SJSA1 (cell line): ENCODE data around the gene EVA1A. TPM values are rescaled to one million over a fixed set of nuclear protein-coding genes. Genes with fewer than 3 reads are reported as not detected.
A peak's percentile ranks its signal among the peaks of the same experiment; 100 is the strongest.
"Not testable (repeated sequence)": the region's sequence is repeated elsewhere in the genome, so short reads cannot be mapped to it uniquely, and the experiment has no call there.

Experiments used
- DNase-seq, 2 experiments: peaks; one replicate each; pipeline ENCODE4 v3.0.0-alpha.2; 2015 to 2020; ENCODE audit warnings: low spot score in 2 of 2, low read depth in 1 of 2
- H3K27ac ChIP-seq: fragments of 250-450 bp; sonication (Bioruptor Pico); 2 replicates; pipeline ENCODE4 v1.5.1; 2020; ENCODE audit warnings: mild to moderate bottlenecking, moderate library complexity
- H3K27me3 ChIP-seq: fragments of 250-450 bp; sonication (Bioruptor Pico); replicated peaks from 2 replicates; pipeline ENCODE4 v1.5.1; 2020; ENCODE audit warnings: mild to moderate bottlenecking, moderate library complexity
- H3K36me3 ChIP-seq: fragments of 250-450 bp; sonication (Bioruptor Pico); 2 replicates; pipeline ENCODE4 v1.5.1; 2020; ENCODE audit warnings: mild to moderate bottlenecking
- H3K4me1 ChIP-seq: fragments of 250-450 bp; sonication (Bioruptor Pico); replicated peaks from 2 replicates; pipeline ENCODE4 v1.6.1; 2021; ENCODE audit warnings: mild to moderate bottlenecking
- H3K4me3 ChIP-seq: fragments of 250-450 bp; sonication (Bioruptor Pico); 2 replicates; pipeline ENCODE4 v1.5.1; 2020; ENCODE audit warnings: mild to moderate bottlenecking
- H3K9me3 ChIP-seq: fragments of 250-450 bp; sonication (Bioruptor Pico); replicated peaks from 2 replicates; pipeline ENCODE4 v1.5.1; 2020; ENCODE audit warnings: mild to moderate bottlenecking
- total RNA-seq: library from RNA; depleted of rRNA; stranded (reverse); fragments of >200 nt; shearing (Covaris generic); gene quantifications from 2 replicates; pipeline ENCODE4 v1.2.3, GENCODE V29; 2014

The EVA1A gene
- total RNA-seq, 1 experiment from 2014 or later = 152 TPM

GRCh38 chr2:75477696-75478095, 83.0 kb downstream of the EVA1A start:
- H3K27me3 ChIP-seq, H3K9me3 ChIP-seq, H3K36me3 ChIP-seq, H3K4me3 ChIP-seq, DNase-seq: not testable (repeated sequence)
- Histone ChIP-seq H3K4me1 (peaks cover 58% of the 10 kb centered on the region), H3K27ac (peak overlapping the region; percentile 78)

GRCh38 chr2:75476761-75477160, 84.0 kb downstream of the EVA1A start:
- H3K36me3 ChIP-seq = no peaks in the 10 kb centered on the region
- H3K4me3 ChIP-seq = no peak overlapping the region
- DNase-seq = peak; percentile 93 to 99
- no peaks in the 10 kb centered on the region; the same call in 1 of the 2 replicates for H3K9me3 ChIP-seq
- H3K4me1 ChIP-seq = peaks cover 61% of the 10 kb centered on the region
- no peaks in the 10 kb centered on the region for H3K27me3 ChIP-seq
- H3K27ac ChIP-seq = peak overlapping the region; percentile 78

- H3K27me3 ChIP-seq = no peaks in the 10 kb centered on the region
- no peak for DNase-seq
- peak overlapping the region; percentile 78 for H3K27ac ChIP-seq
- H3K9me3 ChIP-seq = no peaks in the 10 kb centered on the region; the same call in 1 of the 2 replicates
- peaks cover 53% of the 10 kb centered on the region for H3K4me1 ChIP-seq
- no peaks in the 10 kb centered on the region for H3K36me3 ChIP-seq
- H3K4me3 ChIP-seq = no peak overlapping the region
Observed at GRCh38 chr2:75475976-75476375, 84.8 kb downstream of the EVA1A start.

- Histone ChIP-seq H3K9me3 (no peaks in the 10 kb centered on the region; the same call in 1 of the 2 replicates), H3K36me3 (no peaks in the 10 kb centered on the region), H3K4me1 (peaks cover 50% of the 10 kb centered on the region), H3K27ac (peak overlapping the region; percentile 78), H3K4me3 (no peak overlapping the region), H3K27me3 (no peaks in the 10 kb centered on the region)
- peak; percentile 55 to 85 for DNase-seq
Observed at GRCh38 chr2:75475049-75475448, 85.7 kb downstream of the EVA1A start.

GRCh38 chr2:75474115-75474514, 86.6 kb downstream of the EVA1A start:
- H3K27me3 ChIP-seq = no peaks in the 10 kb centered on the region
- H3K4me3 ChIP-seq = no peak overlapping the region
- peaks cover 55% of the 10 kb centered on the region for H3K4me1 ChIP-seq
- no peak for DNase-seq
- H3K9me3 ChIP-seq = no peaks in the 10 kb centered on the region; the same call in 1 of the 2 replicates
- H3K27ac ChIP-seq = peak overlapping the region; percentile 78
- no peaks in the 10 kb centered on the region for H3K36me3 ChIP-seq

GRCh38 chr2:75466708-75467311, 93.9 kb downstream of the EVA1A start:
- H3K9me3 ChIP-seq = no peaks in the 10 kb centered on the region
- no peaks in the 10 kb centered on the region for H3K27me3 ChIP-seq
- H3K4me1 ChIP-seq = peaks cover 33% of the 10 kb centered on the region
- no peak overlapping the region for H3K27ac ChIP-seq
- no peak overlapping the region for H3K4me3 ChIP-seq
- no peaks in the 10 kb centered on the region for H3K36me3 ChIP-seq
- DNase-seq = no peak

- H3K4me1 ChIP-seq = peaks cover 34% of the 10 kb centered on the region
- no peaks in the 10 kb centered on the region for H3K9me3 ChIP-seq
- H3K27ac ChIP-seq = no peak overlapping the region
- DNase-seq = peak; percentile 42 to 51
- H3K4me3 ChIP-seq = no peak overlapping the region
- no peaks in the 10 kb centered on the region for H3K36me3 ChIP-seq
- no peaks in the 10 kb centered on the region for H3K27me3 ChIP-seq
Observed at GRCh38 chr2:75465317-75465984, 95.3 kb downstream of the EVA1A start.

GRCh38 chr2:75464348-75464946, 96.3 kb downstream of the EVA1A start:
- Histone ChIP-seq H3K36me3 (no peaks in the 10 kb centered on the region), H3K4me3 (no peak overlapping the region), H3K27me3 (no peaks in the 10 kb centered on the region), H3K9me3 (no peaks in the 10 kb centered on the region), H3K4me1 (peaks cover 38% of the 10 kb centered on the region), H3K27ac (no peak overlapping the region)
- peak in 1 of 2 experiments; percentile 58 for DNase-seq

- DNase-seq = no peak
- H3K36me3 ChIP-seq = no peaks in the 10 kb centered on the region
- H3K4me1 ChIP-seq = peaks cover 24% of the 10 kb centered on the region
- no peak overlapping the region for H3K27ac ChIP-seq
- H3K4me3 ChIP-seq = no peak overlapping the region
- H3K27me3 ChIP-seq = no peaks in the 10 kb centered on the region
- no peaks in the 10 kb centered on the region for H3K9me3 ChIP-seq
Observed at GRCh38 chr2:75462721-75463120, 98.0 kb downstream of the EVA1A start.

GRCh38 chr2:75462206-75462605, 98.5 kb downstream of the EVA1A start:
- H3K4me3 ChIP-seq = no peak overlapping the region
- H3K27ac ChIP-seq = no peak overlapping the region
- peaks cover 19% of the 10 kb centered on the region for H3K4me1 ChIP-seq
- no peaks in the 10 kb centered on the region for H3K27me3 ChIP-seq
- DNase-seq = no peak
- no peaks in the 10 kb centered on the region for H3K36me3 ChIP-seq
- no peaks in the 10 kb centered on the region for H3K9me3 ChIP-seq

GRCh38 chr2:75460630-75461029, 100.1 kb downstream of the EVA1A start:
- no peaks in the 10 kb centered on the region for H3K27me3 ChIP-seq
- H3K36me3 ChIP-seq = no peaks in the 10 kb centered on the region
- H3K4me1 ChIP-seq = peaks cover 11% of the 10 kb centered on the region
- DNase-seq = no peak
- no peak overlapping the region for H3K4me3 ChIP-seq
- H3K27ac ChIP-seq = no peak overlapping the region
- H3K9me3 ChIP-seq = no peaks in the 10 kb centered on the region

GRCh38 chr2:75459565-75460310, 101.0 kb downstream of the EVA1A start:
- Histone ChIP-seq H3K27me3 (no peaks in the 10 kb centered on the region), H3K9me3 (no peaks in the 10 kb centered on the region), H3K36me3 (no peaks in the 10 kb centered on the region), H3K4me1 (peaks cover 11% of the 10 kb centered on the region), H3K4me3 (no peak overlapping the region), H3K27ac (no peak overlapping the region)
- DNase-seq = peak in 1 of 2 experiments; percentile 78

GRCh38 chr2:75458201-75458600, 102.5 kb downstream of the EVA1A start:
- Histone ChIP-seq H3K27me3 (no peaks in the 10 kb centered on the region), H3K4me1 (peaks cover 11% of the 10 kb centered on the region), H3K4me3 (no peak overlapping the region), H3K27ac (no peak overlapping the region), H3K36me3 (no peaks in the 10 kb centered on the region), H3K9me3 (no peaks in the 10 kb centered on the region)
- DNase-seq = no peak

GRCh38 chr2:75456825-75457224, 103.9 kb downstream of the EVA1A start:
- no peak overlapping the region for H3K4me3 ChIP-seq
- H3K36me3 ChIP-seq = no peaks in the 10 kb centered on the region
- no peaks in the 10 kb centered on the region for H3K27me3 ChIP-seq
- H3K27ac ChIP-seq = no peak overlapping the region
- DNase-seq = no peak
- H3K9me3 ChIP-seq = no peaks in the 10 kb centered on the region
- H3K4me1 ChIP-seq = peaks cover 11% of the 10 kb centered on the region
